Measurements from ENCODE around the gene MKKS. TPM values are rescaled to one million over a fixed set of nuclear protein-coding genes. Genes with fewer than 3 reads are reported as not detected.
"Not testable (repeated sequence)": the region's sequence is repeated elsewhere in the genome, so short reads cannot be mapped to it uniquely, and the experiment has no call there.

MKKS gene
- total RNA-seq, 1 donor from 2014 or later = 10.6 TPM

DNA sequence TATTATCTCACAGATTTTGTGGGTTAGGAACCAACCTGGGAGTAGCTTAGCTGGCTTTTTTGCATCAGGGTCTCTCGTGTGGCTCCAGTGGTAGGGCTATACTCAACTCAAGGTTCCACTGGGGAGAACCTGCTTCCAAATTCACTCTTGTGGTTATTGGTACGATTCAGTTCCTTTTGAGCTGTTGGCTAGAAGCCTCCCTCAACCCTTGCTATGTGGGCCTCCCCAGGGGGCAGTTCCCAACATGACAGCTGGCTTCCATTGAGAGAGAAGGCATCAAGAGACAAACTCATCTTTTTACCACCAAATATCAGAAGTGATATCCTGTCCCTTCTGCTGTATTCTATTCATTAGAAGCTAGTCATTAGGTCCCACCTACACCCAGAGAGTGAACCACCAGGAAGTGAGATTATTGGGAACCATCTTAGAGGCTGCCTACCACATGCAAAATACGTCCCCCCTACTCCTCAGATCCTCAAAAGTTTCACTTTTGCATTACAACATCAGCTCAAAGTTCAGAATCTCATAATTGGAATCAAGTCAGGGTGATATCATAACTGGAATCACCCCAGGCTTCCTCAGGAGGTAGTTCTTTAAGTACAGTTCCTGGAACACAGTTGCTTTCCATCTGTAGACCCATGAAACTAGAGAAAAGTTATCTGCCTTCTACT, 30.9 kb downstream of the MKKS start:
- Mint-ChIP-seq H3K27me3 (ENCODE audit: unreplicated experiment) (no peaks in the 10 kb centered on the region), H3K4me1 (ENCODE audit: unreplicated experiment) (no peaks in the 10 kb centered on the region), H3K9me3 (ENCODE audit: unreplicated experiment) (no peaks in the 10 kb centered on the region), H3K36me3 (ENCODE audit: low read depth, unreplicated experiment) (no peaks in the 10 kb centered on the region), H3K27ac (ENCODE audit: unreplicated experiment) (no peak overlapping the region), H3K4me3 (ENCODE audit: unreplicated experiment) (no peak overlapping the region)
- TF ChIP-seq, protein P1, sequence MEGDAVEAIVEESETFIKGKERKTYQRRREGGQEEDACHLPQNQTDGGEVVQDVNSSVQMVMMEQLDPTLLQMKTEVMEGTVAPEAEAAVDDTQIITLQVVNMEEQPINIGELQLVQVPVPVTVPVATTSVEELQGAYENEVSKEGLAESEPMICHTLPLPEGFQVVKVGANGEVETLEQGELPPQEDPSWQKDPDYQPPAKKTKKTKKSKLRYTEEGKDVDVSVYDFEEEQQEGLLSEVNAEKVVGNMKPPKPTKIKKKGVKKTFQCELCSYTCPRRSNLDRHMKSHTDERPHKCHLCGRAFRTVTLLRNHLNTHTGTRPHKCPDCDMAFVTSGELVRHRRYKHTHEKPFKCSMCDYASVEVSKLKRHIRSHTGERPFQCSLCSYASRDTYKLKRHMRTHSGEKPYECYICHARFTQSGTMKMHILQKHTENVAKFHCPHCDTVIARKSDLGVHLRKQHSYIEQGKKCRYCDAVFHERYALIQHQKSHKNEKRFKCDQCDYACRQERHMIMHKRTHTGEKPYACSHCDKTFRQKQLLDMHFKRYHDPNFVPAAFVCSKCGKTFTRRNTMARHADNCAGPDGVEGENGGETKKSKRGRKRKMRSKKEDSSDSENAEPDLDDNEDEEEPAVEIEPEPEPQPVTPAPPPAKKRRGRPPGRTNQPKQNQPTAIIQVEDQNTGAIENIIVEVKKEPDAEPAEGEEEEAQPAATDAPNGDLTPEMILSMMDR (IDR thresholded peaks at IDR 0.05; ENCODE audit: unreplicated experiment) = no peak
- DNase-seq (ENCODE audit: low spot score) = no peak

DNA sequence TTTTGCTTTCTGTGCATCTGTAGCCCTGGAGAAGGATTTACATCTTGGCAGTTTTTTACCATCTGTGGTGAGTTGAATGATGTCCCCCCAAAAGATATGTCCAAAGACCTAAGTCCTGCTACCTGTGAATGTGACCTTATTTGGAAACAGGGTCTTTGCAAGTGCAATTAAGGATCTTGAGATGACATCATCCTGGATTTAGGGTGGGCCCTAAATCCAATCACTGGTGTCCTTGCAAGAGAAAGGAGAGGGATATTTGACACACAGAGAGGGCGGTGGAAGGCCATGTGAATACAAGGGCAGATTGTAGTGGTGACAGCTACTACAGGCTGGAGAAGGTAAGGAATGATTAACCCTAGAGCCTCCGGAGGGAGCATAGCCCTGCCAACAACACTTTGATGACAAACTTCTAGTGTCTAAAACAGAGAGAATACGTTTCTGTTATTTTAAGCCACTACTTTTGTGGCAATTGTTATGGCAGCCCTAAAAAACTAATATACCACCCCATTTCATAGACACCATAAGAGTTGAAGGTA, 35.1 kb downstream of the MKKS start:
- no peak overlapping the region for H3K27ac Mint-ChIP-seq (ENCODE audit: unreplicated experiment)
- no peaks in the 10 kb centered on the region for H3K36me3 Mint-ChIP-seq (ENCODE audit: low read depth, unreplicated experiment)
- no peak overlapping the region for H3K4me3 Mint-ChIP-seq (ENCODE audit: unreplicated experiment)
- no peak for DNase-seq (ENCODE audit: low spot score)
- TF ChIP-seq, protein P1 (IDR thresholded peaks at IDR 0.05; ENCODE audit: unreplicated experiment) = no peak
- H3K9me3 Mint-ChIP-seq (ENCODE audit: unreplicated experiment) = no peaks in the 10 kb centered on the region
- H3K27me3 Mint-ChIP-seq (ENCODE audit: unreplicated experiment) = no peaks in the 10 kb centered on the region
- no peaks in the 10 kb centered on the region for H3K4me1 Mint-ChIP-seq (ENCODE audit: unreplicated experiment)

DNA sequence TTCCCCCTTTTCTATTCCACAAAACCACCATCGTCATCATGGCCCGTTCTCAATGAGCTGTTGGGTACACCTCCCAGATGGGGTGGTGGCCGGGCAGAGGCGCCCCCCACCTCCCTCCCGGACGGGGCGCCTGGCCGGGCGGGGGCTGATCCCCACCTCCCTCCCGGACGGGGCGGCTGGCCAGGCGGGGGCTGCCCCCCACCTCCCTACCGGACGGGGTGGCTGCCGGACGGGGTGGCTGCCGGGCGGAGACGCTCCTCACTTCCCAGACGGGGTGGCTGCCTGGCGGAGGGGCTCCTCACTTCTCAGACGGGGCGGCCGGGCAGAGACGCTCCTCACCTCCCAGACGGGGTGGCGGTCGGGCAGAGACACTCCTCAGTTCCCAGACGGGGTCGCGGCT, 39.3 kb downstream of the MKKS start:
- not testable (repeated sequence) for H3K4me3 Mint-ChIP-seq (ENCODE audit: unreplicated experiment); H3K36me3 Mint-ChIP-seq (ENCODE audit: low read depth, unreplicated experiment); H3K27me3 Mint-ChIP-seq (ENCODE audit: unreplicated experiment); H3K9me3 Mint-ChIP-seq (ENCODE audit: unreplicated experiment); H3K4me1 Mint-ChIP-seq (ENCODE audit: unreplicated experiment); H3K27ac Mint-ChIP-seq (ENCODE audit: unreplicated experiment); DNase-seq (ENCODE audit: low spot score)

DNA sequence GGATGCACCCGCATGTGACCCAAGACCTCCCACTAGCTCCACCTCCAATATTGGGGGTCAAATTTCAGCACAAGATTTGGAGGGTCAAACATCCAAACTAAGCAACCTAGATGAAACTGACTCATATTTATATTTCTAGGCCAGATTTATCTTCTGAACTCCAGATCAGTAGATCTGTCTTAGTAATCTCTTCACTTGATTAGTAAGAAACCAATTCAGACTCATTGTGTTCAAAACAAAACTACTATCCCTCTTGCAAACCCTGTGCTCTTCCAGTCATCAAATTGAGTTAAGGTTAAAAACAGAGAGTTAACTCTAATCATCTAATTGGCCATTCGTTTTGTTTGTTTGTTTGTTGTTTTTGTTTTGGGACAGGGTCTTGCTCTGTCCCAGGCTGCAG, 43.3 kb downstream of the MKKS start:
- no peak for DNase-seq (ENCODE audit: low spot score)
- Mint-ChIP-seq H3K27me3 (ENCODE audit: unreplicated experiment) (no peaks in the 10 kb centered on the region), H3K36me3 (ENCODE audit: low read depth, unreplicated experiment) (no peaks in the 10 kb centered on the region), H3K4me1 (ENCODE audit: unreplicated experiment) (no peaks in the 10 kb centered on the region), H3K9me3 (ENCODE audit: unreplicated experiment) (no peaks in the 10 kb centered on the region), H3K4me3 (ENCODE audit: unreplicated experiment) (no peak overlapping the region), H3K27ac (ENCODE audit: unreplicated experiment) (no peak overlapping the region)
- TF ChIP-seq, protein P1 (IDR thresholded peaks at IDR 0.05; ENCODE audit: unreplicated experiment) = no peak

DNA sequence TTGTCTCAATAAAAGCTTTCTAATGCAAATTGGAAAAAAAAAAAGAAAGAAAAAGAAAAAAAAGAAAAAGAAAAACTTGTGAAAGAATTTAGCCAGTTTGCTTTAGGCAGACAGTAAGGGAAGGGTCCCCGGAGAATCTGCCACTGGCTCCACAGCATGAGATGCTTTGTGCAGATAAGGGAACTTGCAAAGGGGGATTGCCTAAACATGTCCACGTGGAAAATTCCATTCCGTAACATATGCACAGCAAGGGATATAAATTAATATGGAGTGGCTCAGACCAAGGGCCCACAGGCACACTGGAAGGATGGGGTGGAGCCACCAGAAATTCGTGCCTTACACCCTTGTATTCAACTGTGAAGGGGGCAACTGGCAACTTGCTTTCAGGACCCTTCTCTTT, 45.4 kb downstream of the MKKS start:
- no peaks in the 10 kb centered on the region for H3K36me3 Mint-ChIP-seq (ENCODE audit: low read depth, unreplicated experiment)
- no peaks in the 10 kb centered on the region for H3K4me1 Mint-ChIP-seq (ENCODE audit: unreplicated experiment)
- DNase-seq (ENCODE audit: low spot score) = no peak
- H3K9me3 Mint-ChIP-seq (ENCODE audit: unreplicated experiment) = no peaks in the 10 kb centered on the region
- TF ChIP-seq, protein P1 (IDR thresholded peaks at IDR 0.05; ENCODE audit: unreplicated experiment) = no peak
- H3K4me3 Mint-ChIP-seq (ENCODE audit: unreplicated experiment) = no peak overlapping the region
- H3K27ac Mint-ChIP-seq (ENCODE audit: unreplicated experiment) = no peak overlapping the region
- H3K27me3 Mint-ChIP-seq (ENCODE audit: unreplicated experiment) = no peaks in the 10 kb centered on the region

All from endothelial cell (in vitro differentiated cells).